ENCODE measurements around the gene PIANP. TPM values are rescaled to one million over a fixed set of nuclear protein-coding genes. Genes with fewer than 3 reads are reported as not detected.

PIANP gene
- total RNA-seq, 4 donors from 2014 or later = 0.55 to 11.5 (median 1.5) TPM; not detected in 1

GRCh38 chr12:6701078-6701768, 608 bp upstream of the PIANP start:
- peak overlapping the region in 1 of 2 donors; percentile 65 for H3K4me3 ChIP-seq
- no peaks in the 10 kb centered on the region for H3K9me3 ChIP-seq
- no peak for DNase-seq
- peaks cover 0 to 5% of the 10 kb centered on the region in 2 donors for H3K27me3 ChIP-seq
- no peak overlapping the region for H3K27ac ChIP-seq
- intact Hi-C loops (cut with DNase I; ENCODE audit: low total_unique reads) = no loop called here
- TF ChIP-seq POLR2A (IDR thresholded peaks at IDR 0.05) (no peak), CTCF (IDR thresholded peaks at IDR 0.05) (no peak)
- no peaks in the 10 kb centered on the region for H3K4me1 ChIP-seq
- no peaks in the 10 kb centered on the region for H3K36me3 ChIP-seq

GRCh38 chr12:6699989-6700645, 498 bp downstream of the PIANP start:
- peak overlapping the region; percentile 27 to 65 for H3K4me3 ChIP-seq
- no peak for TF ChIP-seq CTCF (IDR thresholded peaks at IDR 0.05)
- no peak for TF ChIP-seq POLR2A (IDR thresholded peaks at IDR 0.05)
- DNase-seq = peak; percentile 27 to 34
- intact Hi-C loops (cut with DNase I; ENCODE audit: low total_unique reads) = no loop called here
- H3K4me1 ChIP-seq = no peaks in the 10 kb centered on the region
- no peaks in the 10 kb centered on the region for H3K9me3 ChIP-seq
- H3K36me3 ChIP-seq = no peaks in the 10 kb centered on the region
- H3K27ac ChIP-seq = peak overlapping the region; percentile 23 to 67
- H3K27me3 ChIP-seq = peaks cover 0 to 5% of the 10 kb centered on the region in 2 donors

GRCh38 chr12:6699259-6699988, 1.2 kb downstream of the PIANP start:
- intact Hi-C loops (cut with DNase I; ENCODE audit: low total_unique reads) = no loop called here

GRCh38 chr12:6698352-6699046, 2.1 kb downstream of the PIANP start:
- no peak overlapping the region for H3K27ac ChIP-seq
- H3K27me3 ChIP-seq = peaks cover 0 to 5% of the 10 kb centered on the region in 2 donors
- intact Hi-C loops (cut with DNase I; ENCODE audit: low total_unique reads) = no loop called here

More at GRCh38 chr12:6699259-6699988, 1.2 kb downstream of the PIANP start:
- Histone ChIP-seq H3K27me3 (peaks cover 0 to 5% of the 10 kb centered on the region in 2 donors), H3K4me1 (no peaks in the 10 kb centered on the region), H3K4me3 (peak overlapping the region; percentile 27 to 65), H3K36me3 (no peaks in the 10 kb centered on the region), H3K9me3 (no peaks in the 10 kb centered on the region), H3K27ac (peak overlapping the region; percentile 23 to 67)
- DNase-seq = no peak
- TF ChIP-seq POLR2A (IDR thresholded peaks at IDR 0.05) = no peak
- TF ChIP-seq CTCF (IDR thresholded peaks at IDR 0.05) = no peak

More at GRCh38 chr12:6698352-6699046, 2.1 kb downstream of the PIANP start:
- Histone ChIP-seq H3K9me3 (no peaks in the 10 kb centered on the region), H3K4me1 (no peaks in the 10 kb centered on the region), H3K36me3 (no peaks in the 10 kb centered on the region), H3K4me3 (no peak overlapping the region)
- no peak for DNase-seq
- TF ChIP-seq POLR2A (IDR thresholded peaks at IDR 0.05) (no peak), CTCF (IDR thresholded peaks at IDR 0.05) (no peak)
